SK-N-SH treated with all-trans-retinoic acid at 6 μM for 48 hours (cell line): Measurements from ENCODE around the gene COL5A2.

Source experiments
- ARNTL ChIP-seq: fragments of 450-650 bp; formaldehyde crosslinking; IDR thresholded peaks from 2 replicates; pipeline ENCODE4 v1.5.0; 2020; ENCODE audit warnings: low read depth, mild to moderate bottlenecking, moderate library complexity, borderline replicate concordance
- BACH2 ChIP-seq: fragments of 250-450 bp; sonication (Bioruptor Pico); IDR thresholded peaks from 2 replicates; pipeline ENCODE4 v1.9.0; 2021; ENCODE audit warnings: mild to moderate bottlenecking, borderline replicate concordance
- SNAI2 ChIP-seq: fragments of 250-450 bp; sonication (Bioruptor Pico); IDR thresholded peaks from 2 replicates; pipeline ENCODE4 v1.5.0; 2020; ENCODE audit warnings: mild to moderate bottlenecking, moderate library complexity
- TCF4 ChIP-seq: fragments of 250-450 bp; sonication (Bioruptor Pico); IDR thresholded peaks from 2 replicates; pipeline ENCODE4 v1.8.0; 2021; ENCODE audit warnings: mild to moderate bottlenecking, moderate library complexity, borderline replicate concordance
- TOX ChIP-seq: fragments of 250-450 bp; sonication (Bioruptor Pico); IDR thresholded peaks from 2 replicates; pipeline ENCODE4 v1.8.0; 2021; ENCODE audit warnings: mild to moderate bottlenecking, moderate library complexity, borderline replicate concordance
- ZFP3 ChIP-seq: fragments of 250-450 bp; sonication (Bioruptor Pico); IDR thresholded peaks from 2 replicates; pipeline ENCODE4 v1.5.0; 2020; ENCODE audit warnings: mild to moderate bottlenecking, moderate library complexity
- ZNF70 ChIP-seq: fragments of 450-650 bp; formaldehyde crosslinking; IDR thresholded peaks from 2 replicates; pipeline ENCODE4 v1.5.0; 2020; ENCODE audit warnings: mild to moderate bottlenecking, moderate library complexity
- TF ChIP-seq, protein P1 (sequence below): fragments of 250-450 bp; sonication (Bioruptor Pico); IDR thresholded peaks from 2 replicates; pipeline ENCODE4 v1.8.0; 2021; ENCODE audit warnings: low read depth, mild to moderate bottlenecking, moderate library complexity, borderline replicate concordance

- TF ChIP-seq ZNF70 (CRISPR knock-in tag) (no peak), BACH2 (CRISPR knock-in tag) (no peak), SNAI2 (CRISPR knock-in tag) (no peak), TOX (CRISPR knock-in tag) (no peak), ARNTL (no peak), ZFP3 (no peak), TCF4 (CRISPR knock-in tag) (no peak)
- TF ChIP-seq, protein P1, sequence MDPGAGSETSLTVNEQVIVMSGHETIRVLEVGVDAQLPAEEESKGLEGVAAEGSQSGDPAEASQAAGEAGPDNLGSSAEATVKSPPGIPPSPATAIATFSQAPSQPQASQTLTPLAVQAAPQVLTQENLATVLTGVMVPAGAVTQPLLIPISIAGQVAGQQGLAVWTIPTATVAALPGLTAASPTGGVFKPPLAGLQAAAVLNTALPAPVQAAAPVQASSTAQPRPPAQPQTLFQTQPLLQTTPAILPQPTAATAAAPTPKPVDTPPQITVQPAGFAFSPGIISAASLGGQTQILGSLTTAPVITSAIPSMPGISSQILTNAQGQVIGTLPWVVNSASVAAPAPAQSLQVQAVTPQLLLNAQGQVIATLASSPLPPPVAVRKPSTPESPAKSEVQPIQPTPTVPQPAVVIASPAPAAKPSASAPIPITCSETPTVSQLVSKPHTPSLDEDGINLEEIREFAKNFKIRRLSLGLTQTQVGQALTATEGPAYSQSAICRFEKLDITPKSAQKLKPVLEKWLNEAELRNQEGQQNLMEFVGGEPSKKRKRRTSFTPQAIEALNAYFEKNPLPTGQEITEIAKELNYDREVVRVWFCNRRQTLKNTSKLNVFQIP (CRISPR knock-in tag), result no peak
Observed at GRCh38 chr2:189192766-189193165, 13.2 kb upstream of the COL5A2 start.
